Stimulated activated CD4-positive, alpha-beta T cell treated with anti-CD3 and anti-CD28 coated beads, Interleukin-4, amount 100 ng/mL, for 1 hour (primary cell): ENCODE data around the gene PADI2.
A peak's percentile ranks its signal among the peaks of the same experiment; 100 is the strongest.
"Not testable (repeated sequence)": the region's sequence is repeated elsewhere in the genome, so short reads cannot be mapped to it uniquely, and the experiment has no call there.

ENCODE experiments used
- DNase-seq: peaks from one replicate; pipeline ENCODE4 v3.0.0-alpha.2; 2020

Gene PADI2

GRCh38 chr1:17080085-17080759, 39.0 kb downstream of the PADI2 start:
- DNase-seq: no peak

- no peak for DNase-seq
These were observed 40.0 kb downstream of the PADI2 start for GRCh38 chr1:17078991-17079868.

- DNase-seq: peak; percentile 8
These were observed 43.6 kb downstream of the PADI2 start for GRCh38 chr1:17075470-17076255.

GRCh38 chr1:17071794-17072193, 47.5 kb downstream of the PADI2 start:
- DNase-seq: no peak

GRCh38 chr1:17070163-17070525, 49.1 kb downstream of the PADI2 start:
- no peak for DNase-seq

- no peak for DNase-seq
These were observed 49.6 kb downstream of the PADI2 start for GRCh38 chr1:17069452-17070162.

GRCh38 chr1:17068789-17069188, 50.5 kb downstream of the PADI2 start:
- no peak for DNase-seq

- DNase-seq: no peak
These were observed 51.6 kb downstream of the PADI2 start for GRCh38 chr1:17067465-17068240.

- DNase-seq: no peak
These were observed 52.2 kb downstream of the PADI2 start for GRCh38 chr1:17067069-17067426.

- no peak for DNase-seq
These were observed 52.7 kb downstream of the PADI2 start for GRCh38 chr1:17066361-17067068.

- no peak for DNase-seq
These were observed 53.6 kb downstream of the PADI2 start for GRCh38 chr1:17065666-17066065.

- DNase-seq: not testable (repeated sequence)
These were observed 56.5 kb downstream of the PADI2 start for GRCh38 chr1:17062751-17063150.

- no peak for DNase-seq
These were observed 57.4 kb downstream of the PADI2 start for GRCh38 chr1:17061892-17062291.

- DNase-seq: no peak
These were observed 57.8 kb downstream of the PADI2 start for GRCh38 chr1:17061486-17061885.

GRCh38 chr1:17060306-17060749, 58.9 kb downstream of the PADI2 start:
- DNase-seq: no peak

GRCh38 chr1:17059391-17060305, 59.6 kb downstream of the PADI2 start:
- peak; percentile 20 for DNase-seq

GRCh38 chr1:17056551-17056950, 62.7 kb downstream of the PADI2 start:
- no peak for DNase-seq

GRCh38 chr1:17055801-17056200, 63.5 kb downstream of the PADI2 start:
- no peak for DNase-seq

GRCh38 chr1:17053685-17054410, 65.4 kb downstream of the PADI2 start, which contains the start of gene SDHB:
TSS of gene SDHB (minus strand) at chr1:17054032. CDS start at chr1:17054019, 13 bp downstream.
- peak; percentile 98 for DNase-seq
